IMR-90 (cell line): ENCODE measurements around the gene TNIP2. TPM values are rescaled to one million over a fixed set of nuclear protein-coding genes. Genes with fewer than 3 reads are reported as not detected.

Experiments
- ATAC-seq: fragments of 200-7000 bp; cut with Tn5 transposase; 2 replicates; pipeline ENCODE4 v1.9.1; 2020; ENCODE audit warnings: low read depth, mild to moderate bottlenecking, moderate library complexity
- BruUV-seq: library from RNA; stranded (reverse); fragments of 400-500 nt; replicated peaks from 2 replicates; lab custom pipeline; 2021; lab: Mats Ljungman, UMichigan
- CTCF ChIA-PET: fragments of 300-600 bp; formaldehyde crosslinking; extraction: SDS; loops from one replicate; lab custom pipeline; 2021; ENCODE audit warnings: antibody characterized with exemption; lab: Yijun Ruan, JAX
- POLR2A ChIA-PET: fragments of 300-600 bp; sonication (Branson Sonifier 250); formaldehyde crosslinking; loops from one replicate; lab custom pipeline; 2022; ENCODE audit warnings: antibody characterized with exemption; ENCODE audit not compliant: unreplicated experiment; lab: Charles Lee
- DNase-seq: peaks from one replicate; pipeline ENCODE4 v3.0.0; 2013
- H2AFZ ChIP-seq: replicated peaks from 2 replicates; pipeline ENCODE3; 2013; ENCODE audit warnings: low read length, mild to moderate bottlenecking; ENCODE audit not compliant: poor library complexity
- H2AK5ac ChIP-seq: 2 replicates; pipeline ENCODE4 v1.6.1; 2013; ENCODE audit warnings: low read depth, low read length, inconsistent platforms
- H2AK9ac ChIP-seq: replicated peaks from 2 replicates; pipeline ENCODE3; 2013; ENCODE audit warnings: mild to moderate bottlenecking, low read depth, low read length, moderate library complexity; ENCODE audit not compliant: poor library complexity
- H2BK120ac ChIP-seq: 2 replicates; pipeline ENCODE4 v1.6.1; 2013; ENCODE audit warnings: low read depth, low read length, inconsistent platforms
- H2BK15ac ChIP-seq: 3 replicates; pipeline ENCODE4 v1.6.1; 2013; ENCODE audit warnings: low read depth, low read length, inconsistent platforms
- H2BK20ac ChIP-seq: 2 replicates; pipeline ENCODE4 v1.6.1; 2013; ENCODE audit warnings: low read depth, mild to moderate bottlenecking, inconsistent platforms, low read length, moderate library complexity
- H2BK5ac ChIP-seq: 2 replicates; pipeline ENCODE4 v1.6.1; 2013; ENCODE audit warnings: mild to moderate bottlenecking, low read depth, low read length, inconsistent platforms; ENCODE audit not compliant: poor library complexity, severe bottlenecking
- H3K14ac ChIP-seq: replicated peaks from 2 replicates; pipeline ENCODE4 v1.6.1; 2013; ENCODE audit warnings: low read depth, low read length, inconsistent platforms
- H3K18ac ChIP-seq: 2 replicates; pipeline ENCODE4 v1.6.1; 2013; ENCODE audit warnings: low read depth, low read length, control low read depth
- H3K23ac ChIP-seq: 2 replicates; pipeline ENCODE4 v1.6.1; 2013; ENCODE audit warnings: low read depth, low read length, inconsistent platforms
- H3K27ac ChIP-seq: 2 replicates; pipeline ENCODE4 v1.5.1; 2013; ENCODE audit warnings: mild to moderate bottlenecking, control low read depth, low read length; ENCODE audit not compliant: insufficient read depth
- H3K27me3 ChIP-seq: 2 replicates; pipeline ENCODE4 v1.6.1; 2013; ENCODE audit warnings: low read length; ENCODE audit not compliant: control insufficient read depth, insufficient read depth
- H3K36me3 ChIP-seq: 2 replicates; pipeline ENCODE4 v1.6.1; 2013; ENCODE audit warnings: low read length, mixed read lengths; ENCODE audit not compliant: control insufficient read depth, insufficient read depth
- H3K4ac ChIP-seq: 2 replicates; pipeline ENCODE4 v1.6.1; 2013; ENCODE audit warnings: low read depth, low read length, inconsistent platforms
- H3K4me1 ChIP-seq: 2 replicates; pipeline ENCODE4 v1.6.1; 2013; ENCODE audit warnings: low read length, mixed read lengths; ENCODE audit not compliant: control insufficient read depth, insufficient read depth
- H3K4me2 ChIP-seq: 2 replicates; pipeline ENCODE4 v1.6.1; 2013; ENCODE audit warnings: low read depth, mild to moderate bottlenecking, control low read depth, low read length, moderate library complexity
- H3K4me3 ChIP-seq: 2 replicates; pipeline ENCODE4 v1.5.1; 2013; ENCODE audit warnings: low read depth, mild to moderate bottlenecking, control low read depth, low read length, moderate library complexity; ENCODE audit not compliant: insufficient read depth
- H3K56ac ChIP-seq: 2 replicates; pipeline ENCODE4 v1.6.1; 2013; ENCODE audit warnings: low read length, inconsistent platforms; ENCODE audit not compliant: insufficient read depth; ENCODE audit errors: extremely low read depth
- H3K79me1 ChIP-seq, 2 experiments: 2 replicates each; pipeline ENCODE4 v1.6.1; 2013; ENCODE audit warnings: low read length in 2 of 2, inconsistent platforms in 1 of 2, low read depth in 1 of 2
- H3K9ac ChIP-seq: 2 replicates; pipeline ENCODE4 v1.6.1; 2013; ENCODE audit warnings: low read depth, low read length, control low read depth
- H3K9me1 ChIP-seq: 2 replicates; pipeline ENCODE4 v1.6.1; 2013; ENCODE audit warnings: low read length, inconsistent platforms; ENCODE audit not compliant: insufficient read depth
- H3K9me3 ChIP-seq: 2 replicates; pipeline ENCODE4 v1.6.1; 2013; ENCODE audit warnings: low read length; ENCODE audit not compliant: control insufficient read depth, insufficient read depth
- H4K20me1 ChIP-seq: 2 replicates; pipeline ENCODE4 v1.6.1; 2013; ENCODE audit warnings: low read length, inconsistent platforms; ENCODE audit not compliant: insufficient read depth
- H4K5ac ChIP-seq: 2 replicates; pipeline ENCODE4 v1.6.1; 2013; ENCODE audit warnings: mild to moderate bottlenecking, low read depth, low read length, control low read depth
- H4K8ac ChIP-seq, 2 experiments: 2 replicates each; pipeline ENCODE4 v1.6.1; 2013; ENCODE audit warnings: low read depth in 2 of 2, low read length in 2 of 2, control low read depth in 1 of 2, inconsistent platforms in 1 of 2
- H4K91ac ChIP-seq: 2 replicates; pipeline ENCODE4 v1.6.1; 2013; ENCODE audit warnings: low read depth, low read length, inconsistent platforms; ENCODE audit not compliant: insufficient read depth
- BHLHE40 ChIP-seq: fragments of 150-350 bp; IDR thresholded peaks from 2 replicates; pipeline ENCODE4 v1.6.1; 2016; ENCODE audit warnings: mild to moderate bottlenecking, low read depth, low read length
- CEBPB ChIP-seq: IDR thresholded peaks from 2 replicates; pipeline ENCODE4 v1.6.1; 2012; ENCODE audit warnings: low read depth, low read length, improper control_type of control experiment
- CHD1 ChIP-seq: IDR thresholded peaks from 2 replicates; pipeline ENCODE4 v1.6.1; 2012; ENCODE audit warnings: low read depth, low read length, improper control_type of control experiment
- CTCF ChIP-seq: conservative IDR thresholded peaks from 2 replicates; pipeline ENCODE4 v1.5.1; 2012; ENCODE audit warnings: mild to moderate bottlenecking, low read depth, low read length, improper control_type of control experiment
- ELK1 ChIP-seq: fragments of 150-350 bp; IDR thresholded peaks from 2 replicates; pipeline ENCODE4 v1.6.1; 2016; ENCODE audit warnings: low read depth, mild to moderate bottlenecking, low read length, moderate library complexity, borderline replicate concordance
- FOS ChIP-seq: fragments of 150-350 bp; IDR thresholded peaks from 2 replicates; pipeline ENCODE4 v1.6.1; 2016; ENCODE audit warnings: low read depth, low read length
- MAFK ChIP-seq: IDR thresholded peaks from 2 replicates; pipeline ENCODE4 v1.6.1; 2012; ENCODE audit warnings: low read depth, low read length, improper control_type of control experiment
- MAZ ChIP-seq: IDR thresholded peaks from 2 replicates; pipeline ENCODE4 v1.6.1; 2012; ENCODE audit warnings: low read depth, mild to moderate bottlenecking, low read length, improper control_type of control experiment, moderate library complexity, borderline replicate concordance
- MXI1 ChIP-seq: IDR thresholded peaks from 2 replicates; pipeline ENCODE4 v1.6.1; 2012; ENCODE audit warnings: low read depth, mild to moderate bottlenecking, low read length, moderate library complexity, borderline replicate concordance
- NFE2L2 ChIP-seq: fragments of 150-350 bp; IDR thresholded peaks from 2 replicates; pipeline ENCODE4 v1.6.1; 2016; ENCODE audit warnings: low read depth, mild to moderate bottlenecking, low read length
- POLR2A ChIP-seq: IDR thresholded peaks from 2 replicates; pipeline ENCODE4 v1.6.1; 2012; ENCODE audit warnings: mild to moderate bottlenecking, low read depth, low read length
- RAD21 ChIP-seq: IDR thresholded peaks from 2 replicates; pipeline ENCODE4 v1.6.1; 2012; ENCODE audit warnings: low read length, improper control_type of control experiment
- RCOR1 ChIP-seq: IDR thresholded peaks from 2 replicates; pipeline ENCODE4 v1.6.1; 2012; ENCODE audit warnings: mild to moderate bottlenecking, low read length, improper control_type of control experiment; ENCODE audit not compliant: insufficient replicate concordance
- RFX5 ChIP-seq: IDR thresholded peaks from 2 replicates; pipeline ENCODE4 v1.8.0; 2012; ENCODE audit warnings: low read depth, mild to moderate bottlenecking, low read length, moderate library complexity
- SMC3 ChIP-seq: fragments of 150-350 bp; IDR thresholded peaks from 2 replicates; pipeline ENCODE4 v1.6.1; 2016; ENCODE audit warnings: low read depth, mild to moderate bottlenecking, antibody characterized with exemption, low read length, moderate library complexity
- USF2 ChIP-seq: fragments of 150-350 bp; IDR thresholded peaks from 2 replicates; pipeline ENCODE4 v1.6.1; 2017; ENCODE audit warnings: mild to moderate bottlenecking, antibody characterized with exemption, low read length, low read depth
- WGBS, 2 experiments: methylation state at CpG; one replicate each; pipeline versions ENCODE4 v1.1.5 to v1.1.7; 2013; ENCODE audit warnings: missing lambda C conversion rate in 2 of 2; ENCODE audit not compliant: insufficient read length in 1 of 2; ENCODE audit errors: extremely low coverage in 2 of 2; 5-methylcytosine and 5-hydroxymethylcytosine counted together
- dilution Hi-C: fragments of 300-500 bp; cut with HindIII; formaldehyde crosslinking; loops from one replicate; pipeline ENCODE4 v1.14.3; 2018; ENCODE audit warnings: low sequenced_read_pairs; ENCODE audit not compliant: unreplicated experiment
- in situ Hi-C: fragments of 300-500 bp; cut with MboI; formaldehyde crosslinking; loops from 3 replicates; pipeline ENCODE4 v1.14.3; 2019; ENCODE audit warnings: low sequenced_read_pairs, inconsistent platforms, mixed read lengths
- intact Hi-C: fragments of 100-400 bp; cut with micrococcal nuclease; formaldehyde crosslinking; loops from 2 replicates; pipeline ENCODE4 v1.10.0; 2022
- polyA plus RNA-seq, 3 experiments: library from polyadenylated mRNA; depleted of rRNA; stranded (reverse); fragments of >200 nt; gene quantifications; 2 replicates each; pipeline ENCODE4 v1.2.3, GENCODE V29; 2012; ENCODE audit warnings: low replicate concordance in 1 of 3
- total RNA-seq: library from RNA; depleted of rRNA; stranded (reverse); fragments of >200 nt; gene quantifications from 2 replicates; pipeline ENCODE4 v1.2.3, GENCODE V29; 2012

TNIP2 gene
- total and polyA plus RNA-seq, 2 of the 4 experiments (the other 2 are of a cell fraction): 33.3 to 38.5 TPM

GRCh38 chr4:2691952-2692435 lies 64.1 kb downstream of the TNIP2 start:
- TF ChIP-seq FOS (no peak), POLR2A (no peak), ELK1 (no peak), RAD21 (no peak), NFE2L2 (no peak), BHLHE40 (no peak), RFX5 (no peak), USF2 (no peak), MAFK (no peak), CTCF (no peak), CEBPB (no peak), MXI1 (no peak), SMC3 (no peak), RCOR1 (no peak), MAZ (no peak), CHD1 (no peak)
- Histone ChIP-seq H3K56ac (no peak overlapping the region), H3K27ac (no peak overlapping the region), H2AK9ac (no peak overlapping the region), H2BK20ac (no peak overlapping the region), H3K4ac (no peak overlapping the region), H2BK5ac (no peak overlapping the region), H3K4me3 (no peak overlapping the region), H3K9me1 (peaks cover 21% of the 10 kb centered on the region), H2BK120ac (no peak overlapping the region), H3K27me3 (no peaks in the 10 kb centered on the region), H2BK15ac (no peak overlapping the region), H3K9ac (no peak overlapping the region), H3K4me1 (no peaks in the 10 kb centered on the region), H4K20me1 (no peaks in the 10 kb centered on the region; the same call in 1 of the 2 replicates), H2AFZ (no peak overlapping the region), H3K36me3 (peaks cover 72% of the 10 kb centered on the region), H3K79me1 (peaks cover 21 to 49% of the 10 kb centered on the region in 2 experiments; a peak in 3 of 4 replicates), H3K4me2 (no peak overlapping the region), H2AK5ac (no peak overlapping the region), H3K9me3 (no peaks in the 10 kb centered on the region), H4K91ac (no peak overlapping the region), H3K18ac (no peak overlapping the region), H4K8ac (no peak overlapping the region), H3K23ac (no peak overlapping the region), H3K14ac (no peak overlapping the region), H4K5ac (no peak overlapping the region)
- CTCF ChIA-PET: no interaction called here
- ATAC-seq (no peak), DNase-seq (no peak)
- intact Hi-C loops: no loop called here
- in situ Hi-C loops: no loop called here
- BruUV-seq: no TSS peak
- dilution Hi-C loops: no loop called here
- WGBS, 2 experiments: no CpG with 5 or more reads among the region's 7 CpGs
- POLR2A ChIA-PET: no interaction called here
